ENCODE results near the gene CEP19. TPM values are rescaled to one million over a fixed set of nuclear protein-coding genes. Genes with fewer than 3 reads are reported as not detected.

The CEP19 gene
- total and polyA plus RNA-seq, 2 of the 4 experiments (the other 2 are of a cell fraction), result 1.1 to 1.4 TPM

GRCh38 chr3:196735751-196736150 lies 23.7 kb upstream of the CEP19 start:
- Histone ChIP-seq H3K27ac (ENCODE audit: insufficient read depth, low read length) (no peak overlapping the region), H3K14ac (replicated peaks; ENCODE audit: low read depth, low read length) (no peak overlapping the region), H4K20me1 (ENCODE audit: insufficient read depth, low read length) (peaks cover 6% of the 10 kb centered on the region; the same call in 1 of the 2 replicates), H4K8ac (ENCODE audit: low read depth in 2 of 2, low read length in 2 of 2) (no peak overlapping the region), H2BK5ac (ENCODE audit: low read depth, low read length, poor library complexity, severe bottlenecking) (peak overlapping the region; percentile 57), H3K56ac (ENCODE audit: extremely low read depth, insufficient read depth, low read length) (no peak overlapping the region), H3K36me3 (ENCODE audit: control insufficient read depth, insufficient read depth, low read length) (no peaks in the 10 kb centered on the region), H3K9me3 (ENCODE audit: control insufficient read depth, insufficient read depth, low read length) (no peaks in the 10 kb centered on the region), H3K18ac (ENCODE audit: low read depth, low read length) (no peak overlapping the region), H2BK15ac (ENCODE audit: low read depth, low read length) (no peak overlapping the region), H3K4me2 (ENCODE audit: low read depth, low read length) (no peak overlapping the region), H3K4me3 (ENCODE audit: insufficient read depth, low read depth, low read length) (no peak overlapping the region), H2AK9ac (replicated peaks; ENCODE audit: low read depth, low read length, poor library complexity) (no peak overlapping the region), H3K9me1 (ENCODE audit: insufficient read depth, low read length) (peaks cover 3% of the 10 kb centered on the region; the same call in 1 of the 2 replicates), H2AFZ (replicated peaks; ENCODE audit: low read length, poor library complexity) (no peak overlapping the region), H3K4ac (ENCODE audit: low read depth, low read length) (no peak overlapping the region), H4K5ac (ENCODE audit: low read depth, low read length) (no peak overlapping the region), H3K9ac (ENCODE audit: low read depth, low read length) (no peak overlapping the region), H3K4me1 (ENCODE audit: control insufficient read depth, insufficient read depth, low read length) (peaks cover 1% of the 10 kb centered on the region; the same call in 1 of the 2 replicates), H3K27me3 (ENCODE audit: control insufficient read depth, insufficient read depth, low read length) (no peaks in the 10 kb centered on the region), H2AK5ac (ENCODE audit: low read depth, low read length) (no peak overlapping the region), H2BK20ac (ENCODE audit: low read depth, low read length) (no peak overlapping the region), H4K91ac (ENCODE audit: insufficient read depth, low read depth, low read length) (no peak overlapping the region), H3K23ac (ENCODE audit: low read depth, low read length) (no peak overlapping the region), H2BK120ac (ENCODE audit: low read depth, low read length) (no peak overlapping the region), H3K79me1 (ENCODE audit: low read depth in 1 of 2, low read length in 2 of 2) (peaks cover 0 to 6% of the 10 kb centered on the region in 2 experiments; a peak in 2 of 4 replicates)
- no CpG with 5 or more reads among the region's 3 CpGs for WGBS, 2 experiments (ENCODE audit: extremely low coverage in 2 of 2, insufficient read length in 1 of 2)
- peak; percentile 57 for DNase-seq
- BruUV-seq (replicated peaks), result no TSS peak
- dilution Hi-C loops (cut with HindIII; ENCODE audit: low sequenced_read_pairs, unreplicated experiment), result no loop called here
- in situ Hi-C loops (cut with MboI; ENCODE audit: low sequenced_read_pairs), result no loop called here
- ChIA-PET CTCF (no interaction called here), POLR2A (ENCODE audit: unreplicated experiment) (no interaction called here)
- peak; percentile 25 for ATAC-seq (ENCODE audit: low read depth)
- intact Hi-C loops (cut with micrococcal nuclease), result no loop called here
- TF ChIP-seq NFE2L2 (IDR thresholded peaks at IDR 0.05; ENCODE audit: low read depth, low read length), result no peak
- no peak for TF ChIP-seq USF2 (IDR thresholded peaks at IDR 0.05; ENCODE audit: low read depth, low read length)
- no peak for TF ChIP-seq RFX5 (IDR thresholded peaks at IDR 0.05; ENCODE audit: low read depth, low read length)
- TF ChIP-seq FOS (IDR thresholded peaks at IDR 0.05; ENCODE audit: low read depth, low read length), result no peak
- TF ChIP-seq CEBPB (IDR thresholded peaks at IDR 0.05; ENCODE audit: low read depth, low read length), result no peak
- TF ChIP-seq BHLHE40 (IDR thresholded peaks at IDR 0.05; ENCODE audit: low read depth, low read length), result no peak
- no peak for TF ChIP-seq MAFK (IDR thresholded peaks at IDR 0.05; ENCODE audit: low read depth, low read length)
- TF ChIP-seq RCOR1 (IDR thresholded peaks at IDR 0.05; ENCODE audit: insufficient replicate concordance, low read length), result no peak
- TF ChIP-seq ELK1 (IDR thresholded peaks at IDR 0.05; ENCODE audit: borderline replicate concordance, low read depth, low read length), result no peak

Data from IMR-90 (cell line).